Fibroblast of the aortic adventitia (primary cell): Measurements from ENCODE around the gene GTF2E1. TPM values are rescaled to one million over a fixed set of nuclear protein-coding genes. Genes with fewer than 3 reads are reported as not detected.

Experiments used
- DNase-seq: peaks from one replicate; pipeline ENCODE4 v3.0.0-alpha.2; 2010; ENCODE audit warnings: low read depth
- H3K4me3 ChIP-seq: 2 replicates; pipeline ENCODE4 v1.5.1; 2011; ENCODE audit warnings: low read depth, mild to moderate bottlenecking, control low read depth, low read length, moderate library complexity
- total RNA-seq: library from RNA; depleted of rRNA; stranded (reverse); fragments of >200 nt; gene quantifications from 2 replicates; pipeline ENCODE4 v1.2.3, GENCODE V29; 2012; ENCODE audit warnings: low replicate concordance
- TF ChIP-seq, protein P1 (sequence below): IDR thresholded peaks from 2 replicates; pipeline ENCODE4 v1.5.1; 2011; ENCODE audit warnings: mild to moderate bottlenecking, low read length, control low read depth, inconsistent platforms; ENCODE audit not compliant: insufficient read depth

The GTF2E1 gene
- total RNA-seq, 1 donor = 15.5 TPM

DNA sequence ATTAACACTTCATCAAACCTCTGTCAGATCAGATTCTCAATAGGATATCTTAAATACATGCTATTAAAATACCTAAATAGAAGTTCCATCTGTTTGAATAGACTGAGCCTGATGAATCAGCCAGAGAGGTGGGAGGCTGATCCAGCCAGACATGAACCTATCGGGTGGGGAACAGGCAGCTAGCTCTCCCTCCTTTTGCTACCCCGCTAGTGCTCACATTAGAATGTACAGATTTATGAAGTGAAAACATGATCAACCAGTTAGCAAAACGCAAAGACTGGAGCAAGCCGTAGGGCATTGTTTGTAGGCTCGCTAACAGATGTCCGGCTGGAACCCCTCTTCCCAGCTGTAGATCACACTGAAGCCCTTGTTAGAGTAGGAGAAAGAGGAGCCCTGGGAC is 54.4 kb downstream of the GTF2E1 start:
- TF ChIP-seq, protein P1, sequence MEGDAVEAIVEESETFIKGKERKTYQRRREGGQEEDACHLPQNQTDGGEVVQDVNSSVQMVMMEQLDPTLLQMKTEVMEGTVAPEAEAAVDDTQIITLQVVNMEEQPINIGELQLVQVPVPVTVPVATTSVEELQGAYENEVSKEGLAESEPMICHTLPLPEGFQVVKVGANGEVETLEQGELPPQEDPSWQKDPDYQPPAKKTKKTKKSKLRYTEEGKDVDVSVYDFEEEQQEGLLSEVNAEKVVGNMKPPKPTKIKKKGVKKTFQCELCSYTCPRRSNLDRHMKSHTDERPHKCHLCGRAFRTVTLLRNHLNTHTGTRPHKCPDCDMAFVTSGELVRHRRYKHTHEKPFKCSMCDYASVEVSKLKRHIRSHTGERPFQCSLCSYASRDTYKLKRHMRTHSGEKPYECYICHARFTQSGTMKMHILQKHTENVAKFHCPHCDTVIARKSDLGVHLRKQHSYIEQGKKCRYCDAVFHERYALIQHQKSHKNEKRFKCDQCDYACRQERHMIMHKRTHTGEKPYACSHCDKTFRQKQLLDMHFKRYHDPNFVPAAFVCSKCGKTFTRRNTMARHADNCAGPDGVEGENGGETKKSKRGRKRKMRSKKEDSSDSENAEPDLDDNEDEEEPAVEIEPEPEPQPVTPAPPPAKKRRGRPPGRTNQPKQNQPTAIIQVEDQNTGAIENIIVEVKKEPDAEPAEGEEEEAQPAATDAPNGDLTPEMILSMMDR = no peak
- no peak for DNase-seq
- H3K4me3 ChIP-seq = no peak overlapping the region

DNA sequence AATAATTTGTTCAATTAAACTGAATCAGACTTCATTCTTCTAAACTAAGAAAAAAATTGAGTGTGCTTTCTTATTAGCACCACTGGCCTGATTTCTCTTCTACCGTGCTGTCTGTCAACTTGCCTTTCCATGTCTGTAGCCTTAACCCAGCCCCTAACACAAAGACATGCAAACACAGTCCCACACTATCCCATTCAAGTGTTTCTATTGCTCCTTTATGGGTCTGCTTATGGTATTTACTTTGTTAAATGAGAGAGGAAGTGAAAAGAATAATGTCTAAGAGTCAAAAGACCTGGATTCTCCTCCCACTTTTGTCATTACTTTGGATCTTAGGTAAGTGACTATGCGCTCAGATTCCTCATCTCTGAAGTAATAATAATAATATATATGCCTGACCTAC is 55.3 kb downstream of the GTF2E1 start:
- TF ChIP-seq, protein P1 = no peak
- no peak overlapping the region for H3K4me3 ChIP-seq
- DNase-seq = no peak

DNA sequence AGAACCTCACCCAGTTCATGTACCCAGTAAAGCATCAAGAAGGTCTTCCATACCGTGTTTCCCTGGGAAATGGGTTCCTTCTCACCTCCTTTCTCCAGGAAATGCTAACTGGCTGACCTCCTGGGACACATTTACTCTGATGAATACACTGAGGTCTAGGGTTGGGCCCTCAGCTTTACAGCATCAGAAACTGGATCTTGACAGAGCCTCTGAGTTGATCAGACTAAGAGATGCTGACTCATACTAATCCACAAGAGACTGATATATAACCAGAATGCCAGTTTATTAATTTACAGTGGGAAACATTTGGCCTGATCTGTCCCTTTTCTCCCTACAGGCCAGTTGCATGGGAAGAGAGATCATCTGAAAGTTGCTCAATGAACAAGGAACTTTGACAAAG is 55.8 kb downstream of the GTF2E1 start:
- peak; percentile 35 for DNase-seq
- TF ChIP-seq, protein P1 = no peak
- H3K4me3 ChIP-seq = no peak overlapping the region

DNA sequence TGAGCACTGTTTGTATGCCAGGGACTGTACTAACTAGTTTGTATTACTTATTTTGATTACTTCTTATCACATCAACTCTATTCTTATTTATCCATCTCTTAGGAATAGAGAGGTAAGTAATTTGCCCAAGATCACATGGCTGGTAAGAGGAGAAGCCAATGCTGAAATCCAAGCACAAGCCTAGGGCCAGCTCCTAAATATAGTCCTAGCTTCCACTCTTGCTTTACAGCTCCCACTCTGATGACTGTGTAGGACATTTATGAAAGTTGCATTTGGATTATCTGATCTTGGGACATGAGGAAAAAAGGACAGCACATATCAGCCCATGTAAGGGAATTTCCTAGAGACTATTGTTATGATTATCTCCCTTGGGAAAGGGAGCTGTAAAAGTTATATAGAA is 58.1 kb downstream of the GTF2E1 start:
- no peak for DNase-seq
- H3K4me3 ChIP-seq = no peak overlapping the region
- TF ChIP-seq, protein P1 = no peak

DNA sequence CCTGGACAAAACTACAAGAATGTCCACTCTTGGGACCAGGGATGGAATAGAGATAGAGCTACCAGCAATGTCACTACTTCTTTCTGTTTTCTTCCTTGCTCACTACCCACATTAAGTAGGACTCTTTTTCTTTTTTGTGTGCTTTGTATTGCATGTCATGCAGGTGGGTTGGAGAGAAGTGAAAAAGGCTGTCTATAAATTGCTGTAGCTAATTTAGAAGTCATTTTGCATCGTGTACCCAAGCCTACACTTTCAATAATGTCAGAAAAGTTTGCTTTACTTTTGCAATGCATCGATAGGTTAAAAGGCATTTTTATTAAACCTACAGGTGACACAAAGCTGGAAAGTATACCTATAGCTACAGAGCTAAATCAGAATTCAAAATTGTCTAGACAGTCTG is 58.9 kb downstream of the GTF2E1 start:
- no peak overlapping the region for H3K4me3 ChIP-seq
- DNase-seq = no peak
- TF ChIP-seq, protein P1 = no peak

DNA sequence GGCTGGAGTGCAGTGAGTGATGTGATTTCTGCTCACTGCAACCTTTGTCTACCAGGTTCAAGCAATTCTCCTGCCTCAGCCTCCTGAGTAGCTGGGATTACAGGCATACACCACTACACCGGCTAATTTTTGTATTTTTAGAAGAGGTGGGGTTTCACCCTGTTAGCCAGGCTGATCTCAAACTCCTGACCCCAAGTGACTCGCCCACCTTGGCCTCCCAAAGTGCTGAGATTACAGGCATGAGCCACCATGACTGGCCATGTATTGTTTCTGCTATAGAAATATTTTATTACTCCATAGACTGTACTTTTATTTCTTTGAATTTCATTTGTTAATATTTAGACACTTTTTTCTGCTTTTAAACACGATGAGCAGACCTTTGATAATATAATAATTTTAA is 60.4 kb downstream of the GTF2E1 start:
- no peak overlapping the region for H3K4me3 ChIP-seq
- TF ChIP-seq, protein P1 = no peak
- no peak for DNase-seq

DNA sequence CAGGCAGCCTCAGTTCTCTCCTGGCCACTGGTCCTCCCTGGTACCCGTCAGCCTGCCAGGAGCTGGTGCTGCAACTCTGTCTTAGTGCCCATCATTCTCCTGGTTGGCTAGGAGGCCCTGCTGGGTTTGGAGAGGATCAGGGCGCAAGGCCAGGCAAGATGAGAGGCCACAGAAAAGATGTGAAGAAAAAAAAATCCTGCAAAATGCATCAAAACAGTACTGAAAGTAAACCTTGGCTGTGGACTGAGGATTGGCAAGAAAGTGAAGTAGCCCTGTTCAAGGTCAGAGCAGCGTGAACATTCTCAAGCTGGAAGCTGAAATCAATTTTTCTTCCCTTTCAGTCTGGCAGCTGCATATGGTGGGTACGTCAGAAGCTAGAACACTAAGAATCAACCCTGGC is 74.2 kb downstream of the GTF2E1 start:
- DNase-seq = no peak
- TF ChIP-seq, protein P1 = no peak
- no peak overlapping the region for H3K4me3 ChIP-seq
